ENCODE results near the gene DPP6.

GRCh38 chr7:154735766-154736165 lies 683.6 kb downstream of the DPP6 start:
- TF ChIP-seq CTCF (conservative IDR thresholded peaks at IDR 0.05; ENCODE audit: low read depth in 2 of 2) (no peak), CREB1 (CRISPR knock-in tag; IDR thresholded peaks at IDR 0.05; ENCODE audit: low read depth) (no peak), POLR2AphosphoS5 (IDR thresholded peaks at IDR 0.05; ENCODE audit: low read depth) (no peak), EZH2 (IDR thresholded peaks at IDR 0.05; ENCODE audit: low read depth, unreplicated experiment) (no peak), EZH2phosphoT487 (IDR thresholded peaks at IDR 0.05; ENCODE audit: unreplicated experiment) (no peak), ETS1 (IDR thresholded peaks at IDR 0.05) (no peak), STAT1 (IDR thresholded peaks at IDR 0.05; ENCODE audit: unreplicated experiment) (no peak), REST (IDR thresholded peaks at IDR 0.05; ENCODE audit: unreplicated experiment) (no peak), ZNF114 (CRISPR knock-in tag; IDR thresholded peaks at IDR 0.05) (no peak), JUNB (IDR thresholded peaks at IDR 0.05; ENCODE audit: unreplicated experiment) (no peak), NANOG (IDR thresholded peaks at IDR 0.05; ENCODE audit: borderline replicate concordance) (no peak), ZNF331 (CRISPR knock-in tag; IDR thresholded peaks at IDR 0.05; ENCODE audit: low read depth) (no peak), ZNF462 (CRISPR knock-in tag; IDR thresholded peaks at IDR 0.05) (no peak)
